HG03521 (cell line): ENCODE measurements around the gene MPP3.
"Not testable (repeated sequence)": the region's sequence is repeated elsewhere in the genome, so short reads cannot be mapped to it uniquely, and the experiment has no call there.

Experiments used
- ATAC-seq: cut with Tn5 transposase; IDR thresholded peaks from one replicate; pipeline ENCODE4 v1.9.1; 2021; ENCODE audit warnings: mild to moderate bottlenecking, moderate library complexity; ENCODE audit not compliant: unreplicated experiment

The MPP3 gene

DNA sequence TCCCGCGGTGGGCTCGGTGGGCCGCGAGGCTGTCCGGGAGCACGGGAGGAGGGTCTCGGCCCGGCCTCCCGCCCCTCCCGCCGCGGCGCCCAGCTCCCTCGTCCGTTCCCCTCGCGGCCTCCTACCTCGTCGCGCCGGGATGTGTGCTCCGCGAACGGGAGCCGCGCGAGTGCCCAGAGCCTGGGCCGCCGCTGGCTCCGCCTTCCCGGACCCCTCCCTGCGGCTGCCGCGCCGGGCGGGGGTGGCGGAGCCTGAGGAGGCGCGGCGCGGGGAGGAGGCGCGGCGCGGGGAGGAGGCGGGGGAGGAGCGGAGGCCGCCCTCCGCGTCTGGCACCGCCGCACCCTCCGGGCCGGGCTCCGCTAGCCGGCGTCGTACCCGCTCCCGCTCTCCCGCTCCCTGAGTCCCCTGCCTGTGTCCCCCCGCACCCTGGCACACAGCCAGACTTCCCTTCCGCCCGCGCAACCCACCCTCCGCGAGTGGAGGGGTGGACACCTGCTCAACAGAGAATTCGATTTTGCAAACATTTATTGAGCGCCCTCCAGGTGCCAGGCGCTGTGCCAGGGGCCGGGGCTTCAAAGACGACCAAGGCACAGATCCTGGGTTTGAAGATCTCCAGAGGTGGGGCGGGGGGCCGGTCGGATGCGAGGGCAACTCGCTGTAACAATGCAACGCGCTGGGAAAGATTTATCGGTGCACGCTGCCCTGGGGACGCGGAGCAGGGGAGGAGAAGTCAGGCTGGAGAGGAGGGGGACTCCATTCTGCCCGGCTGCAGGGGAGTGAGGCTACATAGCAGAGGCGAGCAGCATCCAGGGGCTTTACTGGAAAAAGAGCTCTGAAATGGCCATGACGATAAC, at the start of gene MPP3:
Gene MPP3, minus strand, starts transcription at position 171 of the 854 bp plus-strand sequence. CDS start 1,240 bp downstream, outside the sequence.
- no peak for ATAC-seq

DNA sequence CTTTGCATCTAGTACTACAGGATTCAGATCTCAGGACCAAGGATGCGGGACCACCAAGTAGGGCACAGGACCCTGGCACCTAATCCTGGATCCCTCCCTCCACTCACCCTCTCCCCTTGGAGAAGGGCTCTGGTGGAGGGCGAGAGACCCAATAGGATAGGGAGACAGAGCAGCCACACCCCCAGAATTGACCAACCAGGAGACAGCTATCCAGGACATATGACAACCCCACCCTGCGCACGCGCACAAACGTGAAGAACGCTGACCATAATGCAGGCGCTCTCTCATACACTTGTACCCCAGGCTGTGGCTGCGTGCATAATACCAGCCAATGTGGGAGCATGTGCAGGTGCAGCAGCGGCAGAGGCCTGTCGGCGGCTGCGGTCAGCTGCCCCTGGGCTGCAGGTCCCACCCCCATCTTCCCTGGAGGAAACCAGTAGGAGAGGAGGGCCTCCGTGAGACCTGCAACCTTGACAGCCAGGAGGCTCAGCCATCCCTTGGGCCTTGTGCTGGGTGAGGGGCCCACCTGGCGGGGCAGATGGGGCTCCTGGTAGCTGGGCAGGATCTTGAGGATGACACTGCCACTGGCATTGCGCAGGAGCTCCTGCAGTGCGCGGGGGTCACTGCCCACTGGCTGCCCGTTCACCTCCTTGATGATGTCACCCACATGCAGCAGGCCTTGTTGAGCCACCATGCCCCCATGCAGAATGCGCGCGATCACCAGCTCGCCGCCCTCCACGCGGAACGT, 49.0 kb upstream of the MPP3 start:
- no peak for ATAC-seq

- no peak for ATAC-seq
Observed at GRCh38 chr17:43881181-43881580, 48.2 kb upstream of the MPP3 start.

DNA sequence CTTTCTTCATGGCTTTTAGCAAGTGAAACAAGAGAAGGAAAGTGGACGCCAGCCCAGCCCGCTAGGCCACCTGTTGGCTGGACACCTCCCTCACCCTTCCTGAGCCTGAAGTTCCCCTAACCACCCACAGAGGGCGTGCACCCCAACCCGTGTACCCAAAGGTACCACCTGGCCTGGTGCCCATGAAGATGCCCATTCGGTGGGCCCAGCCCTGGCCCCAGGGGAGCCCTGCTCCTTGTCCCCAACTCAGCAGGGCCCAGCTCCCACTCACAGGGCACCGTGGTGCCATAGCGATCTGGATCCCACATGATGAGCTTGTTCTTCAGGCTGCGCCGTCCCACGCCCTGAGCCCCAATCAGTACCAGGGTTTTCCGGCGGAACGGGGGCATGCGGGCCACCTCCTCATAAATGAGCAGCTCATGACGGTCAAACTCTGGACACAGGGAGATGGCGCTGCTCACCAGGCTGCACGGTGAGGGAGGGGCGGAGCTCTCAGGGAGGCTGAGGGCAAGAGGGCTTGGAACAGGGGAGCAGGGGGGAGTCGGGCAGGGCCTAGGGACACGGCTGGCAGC, 47.6 kb upstream of the MPP3 start:
- no peak for ATAC-seq

- ATAC-seq = no peak
Observed at GRCh38 chr17:43879723-43880419, 46.9 kb upstream of the MPP3 start.

DNA sequence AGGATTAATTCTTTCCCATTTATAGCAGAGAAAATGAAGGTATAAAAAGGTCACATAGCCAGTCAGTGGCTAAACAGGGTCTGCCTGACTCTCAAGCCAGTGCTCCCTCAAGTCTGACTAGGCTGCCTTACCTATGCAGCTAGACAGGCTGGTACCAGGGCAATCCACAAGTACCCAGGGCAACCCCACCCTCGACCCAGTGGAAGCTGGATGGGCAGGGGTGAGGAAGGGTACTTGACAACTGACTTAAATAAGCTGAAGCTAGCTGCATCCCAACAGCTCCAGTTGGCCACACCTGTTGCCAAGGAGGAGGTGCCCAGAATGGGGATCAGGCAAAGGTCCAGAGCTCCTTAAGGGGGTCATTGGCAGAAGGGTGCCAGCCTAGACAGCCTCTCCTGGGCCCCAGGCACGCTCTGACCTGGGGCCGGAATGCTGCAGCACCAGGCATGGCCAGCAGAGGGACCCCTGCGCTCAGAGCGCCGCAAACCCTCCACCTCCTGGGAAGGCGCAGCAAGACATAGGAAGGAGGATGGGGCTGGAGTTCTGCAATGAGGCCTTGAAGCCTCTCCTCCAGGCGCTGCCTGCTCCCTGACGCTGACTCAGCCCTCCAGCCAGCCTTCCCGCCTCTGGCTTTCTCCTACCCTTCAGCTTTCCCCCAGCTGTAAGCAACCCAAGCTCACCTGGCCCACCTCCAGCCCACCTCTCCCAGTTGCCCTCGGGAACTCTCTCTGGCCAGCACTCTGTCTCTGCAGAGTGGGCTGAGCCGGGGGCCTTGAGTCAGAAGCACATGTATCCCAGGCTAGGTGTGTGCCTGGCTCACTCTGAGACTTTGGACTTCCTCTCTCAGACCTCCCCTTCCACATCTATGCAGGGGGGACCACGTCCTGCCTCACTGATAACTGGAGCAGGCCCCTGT, 45.6 kb upstream of the MPP3 start:
- no peak for ATAC-seq

DNA sequence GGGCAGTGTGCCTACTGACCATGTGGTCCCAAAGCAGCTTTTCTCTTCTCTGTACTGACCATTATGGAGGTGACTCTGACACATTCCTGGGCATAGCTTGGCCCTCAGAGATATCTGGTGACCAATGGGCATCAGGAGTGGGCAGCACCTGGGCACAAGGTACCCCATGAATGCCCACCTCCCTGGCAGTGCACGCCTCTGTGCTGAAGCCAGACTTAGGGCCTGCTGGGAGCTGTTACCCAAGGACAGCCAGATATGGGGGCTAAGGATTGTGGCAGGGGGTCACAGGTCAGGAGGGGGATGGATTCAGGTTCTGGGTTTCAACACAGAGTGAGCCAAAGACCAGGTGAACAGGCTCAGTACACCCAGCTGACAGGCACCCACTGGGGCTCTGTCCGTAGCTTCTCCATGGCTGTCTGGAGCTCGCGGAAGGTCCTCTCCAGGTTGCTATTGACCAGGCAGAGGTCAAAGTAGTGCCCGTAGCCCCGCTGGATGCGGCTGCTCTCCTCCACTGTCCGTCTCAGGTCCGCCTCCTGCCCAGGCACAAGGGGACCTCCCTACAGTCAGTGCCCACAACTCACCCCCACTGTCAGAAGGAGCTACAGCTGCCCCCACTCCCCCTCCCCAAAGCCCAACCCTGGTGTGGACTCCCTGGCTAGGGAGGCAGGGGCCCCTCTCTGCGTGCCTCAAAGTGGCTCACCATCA, 44.7 kb upstream of the MPP3 start:
- no peak for ATAC-seq

GRCh38 chr17:43877031-43877430, 44.1 kb upstream of the MPP3 start:
- ATAC-seq = no peak

DNA sequence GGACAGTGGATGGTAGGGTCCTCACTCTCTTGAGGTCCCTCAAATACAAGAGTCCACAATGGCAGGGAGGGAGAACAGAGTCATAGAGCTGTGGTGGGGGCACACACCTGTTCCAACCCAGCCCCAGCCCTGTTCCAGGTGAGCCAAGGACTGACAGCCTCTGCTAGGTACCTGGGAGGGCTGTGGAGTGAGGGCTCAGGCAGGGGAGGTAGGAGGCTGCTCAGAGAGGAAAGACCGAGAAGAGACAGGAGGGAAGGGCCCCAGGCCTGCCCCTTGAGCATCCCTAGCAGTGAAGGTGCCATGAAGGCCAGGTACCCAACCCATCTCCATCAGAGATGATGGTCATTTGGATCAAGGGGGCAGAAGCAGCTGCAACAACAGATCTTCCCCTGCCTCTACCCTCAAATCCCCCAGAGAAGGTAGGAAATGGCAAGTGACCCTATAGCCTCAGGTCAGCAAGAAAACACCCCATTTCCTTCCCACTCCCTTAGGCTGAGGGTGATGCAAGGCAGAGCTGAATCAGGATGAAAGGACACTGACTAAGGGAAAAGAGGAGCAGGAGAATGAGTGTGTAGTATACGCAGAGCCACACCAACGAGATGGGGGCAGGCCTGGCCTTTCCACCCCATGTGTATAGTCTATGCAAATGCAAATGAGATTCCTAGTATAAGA, 42.7 kb upstream of the MPP3 start:
- ATAC-seq = no peak

DNA sequence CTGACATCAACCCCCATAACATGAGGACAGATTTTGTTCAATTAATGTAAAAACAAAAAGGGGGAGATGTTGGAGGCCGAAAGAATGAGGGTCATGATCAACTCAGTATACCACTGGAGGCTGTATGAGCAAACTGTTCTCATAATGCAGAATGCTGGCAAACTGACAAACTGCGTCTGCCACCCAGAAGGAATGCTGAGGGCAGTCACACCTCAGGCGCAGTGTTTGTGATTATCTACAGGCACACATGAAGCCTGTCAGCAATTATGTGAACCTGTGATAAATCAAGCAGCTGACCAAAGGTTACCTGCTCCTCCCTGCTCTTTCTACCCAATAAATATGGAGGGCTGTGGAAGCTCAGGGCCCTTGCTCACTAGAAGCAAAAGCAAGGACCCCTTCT, 41.3 kb upstream of the MPP3 start:
- ATAC-seq = no peak

DNA sequence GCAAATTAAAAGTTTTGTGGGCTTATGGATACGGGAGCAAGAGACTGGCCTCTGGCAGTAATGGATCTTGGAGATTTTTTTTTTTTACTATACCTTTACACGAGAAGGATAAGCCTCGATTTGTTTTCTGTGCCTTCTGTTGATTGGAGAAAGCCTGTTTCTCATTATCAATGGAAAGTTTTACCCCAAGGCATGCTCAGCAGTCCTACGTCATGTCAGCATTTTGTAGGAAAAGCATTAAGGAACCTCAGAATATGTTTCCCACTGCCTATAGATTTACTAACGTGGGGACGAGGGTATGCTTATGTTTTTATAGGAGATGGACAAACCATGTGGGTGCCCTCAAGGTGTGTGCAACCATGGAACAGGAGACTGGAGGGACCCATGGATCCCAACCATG, 40.9 kb upstream of the MPP3 start:
- ATAC-seq = no peak

DNA sequence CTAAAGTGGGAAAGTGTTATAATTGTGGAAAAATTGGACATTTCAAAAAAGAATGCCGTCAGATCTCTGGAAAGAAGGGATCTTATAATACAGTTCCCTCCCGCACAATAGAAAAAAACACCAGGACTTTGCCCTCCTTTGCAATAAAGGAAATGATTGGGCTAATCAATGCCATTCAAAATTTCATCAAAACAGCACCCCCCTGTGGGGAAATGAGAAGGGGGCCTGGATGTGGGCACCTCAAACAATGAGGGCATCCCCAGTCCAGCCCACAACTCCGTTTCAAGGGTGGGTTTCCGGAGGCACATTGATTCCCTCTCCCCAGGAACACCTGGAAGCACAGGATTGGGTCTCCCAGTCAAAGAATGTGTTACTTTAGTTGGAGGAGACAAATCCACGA, 40.1 kb upstream of the MPP3 start:
- ATAC-seq = no peak

GRCh38 chr17:43871946-43872690, 39.2 kb upstream of the MPP3 start:
- ATAC-seq = no peak

DNA sequence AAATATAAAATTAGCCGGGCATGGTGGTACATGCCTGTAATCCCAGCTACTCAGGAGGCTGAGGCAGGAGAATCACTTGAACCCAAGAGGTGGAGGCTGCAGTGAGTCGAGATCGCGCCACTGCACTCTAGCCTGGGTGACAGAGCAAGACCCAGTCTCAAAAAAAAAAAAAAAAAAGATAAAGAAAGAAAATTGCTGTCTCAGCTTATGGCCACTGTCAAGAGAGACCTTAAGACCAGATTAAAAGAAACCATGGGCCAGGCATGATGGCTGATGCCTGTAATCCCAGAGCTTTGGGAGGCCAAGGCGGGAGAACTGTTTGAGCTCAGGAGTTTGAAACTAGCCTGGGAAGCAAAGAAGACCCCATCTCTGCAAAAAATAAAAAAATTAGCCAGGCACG, 36.1 kb upstream of the MPP3 start:
- not testable (repeated sequence) for ATAC-seq

- ATAC-seq = no peak
Observed at GRCh38 chr17:43868226-43868994, 35.5 kb upstream of the MPP3 start.

- no peak for ATAC-seq
Observed at GRCh38 chr17:43864161-43864984, 31.4 kb upstream of the MPP3 start.

DNA sequence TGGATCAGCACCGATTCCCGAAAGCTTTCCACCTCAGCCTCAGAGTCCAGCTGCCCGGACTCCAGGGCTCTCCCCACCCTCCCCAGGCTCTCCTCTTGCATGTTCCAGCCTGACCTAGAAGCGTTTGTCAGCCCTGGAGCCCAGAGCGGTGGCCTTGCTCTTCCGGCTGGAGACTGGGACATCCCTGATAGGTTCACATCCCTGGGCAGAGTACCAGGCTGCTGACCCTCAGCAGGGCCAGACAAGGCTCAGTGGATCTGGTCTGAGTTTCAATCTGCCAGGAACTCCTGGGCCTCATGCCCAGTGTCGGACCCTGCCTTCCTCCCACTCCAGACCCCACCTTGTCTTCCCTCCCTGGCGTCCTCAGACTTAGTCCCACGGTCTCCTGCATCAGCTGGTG, 29.0 kb upstream of the MPP3 start:
- ATAC-seq = no peak
